ENCODE data around the gene BAZ1B.
A peak's percentile ranks its signal among the peaks of the same experiment; 100 is the strongest.
"Not testable (repeated sequence)": the region's sequence is repeated elsewhere in the genome, so short reads cannot be mapped to it uniquely, and the experiment has no call there.

Gene BAZ1B

DNA sequence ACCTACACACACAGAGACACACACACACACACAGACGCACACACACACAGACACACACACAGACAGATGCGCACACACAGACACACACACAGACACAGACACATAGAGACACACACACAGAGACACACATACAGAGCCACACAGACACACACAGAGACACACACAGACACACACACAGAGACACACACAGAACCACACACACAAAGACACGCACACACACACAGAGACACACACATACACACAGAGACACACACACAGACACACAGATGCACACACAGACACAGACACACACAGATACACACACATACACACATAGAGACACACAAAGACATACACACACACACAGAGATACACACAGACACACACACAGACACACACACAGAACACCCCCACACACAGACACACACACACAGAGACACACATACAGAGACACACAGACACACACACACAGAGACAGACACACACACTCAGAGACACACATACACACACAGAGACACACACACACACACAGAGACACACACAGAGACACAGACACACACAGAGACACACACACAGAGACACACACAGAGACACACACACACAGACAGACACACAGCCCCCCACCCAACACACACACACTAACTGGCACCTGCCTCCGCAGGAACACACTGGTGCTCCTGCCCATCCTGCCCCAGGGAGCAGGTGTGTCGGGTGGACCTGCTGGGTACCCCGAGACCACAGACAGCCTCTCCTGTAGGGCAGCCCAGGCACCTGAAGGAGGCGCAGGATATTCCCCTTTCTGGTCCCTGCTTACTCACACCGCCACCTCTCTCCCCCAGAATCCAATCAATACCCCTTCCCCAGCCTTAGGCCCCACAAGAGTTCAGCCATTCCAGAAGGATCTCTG is 93.9 kb downstream of the BAZ1B start:
- DNase-seq (ENCODE audit: low spot score), result no peak

DNA sequence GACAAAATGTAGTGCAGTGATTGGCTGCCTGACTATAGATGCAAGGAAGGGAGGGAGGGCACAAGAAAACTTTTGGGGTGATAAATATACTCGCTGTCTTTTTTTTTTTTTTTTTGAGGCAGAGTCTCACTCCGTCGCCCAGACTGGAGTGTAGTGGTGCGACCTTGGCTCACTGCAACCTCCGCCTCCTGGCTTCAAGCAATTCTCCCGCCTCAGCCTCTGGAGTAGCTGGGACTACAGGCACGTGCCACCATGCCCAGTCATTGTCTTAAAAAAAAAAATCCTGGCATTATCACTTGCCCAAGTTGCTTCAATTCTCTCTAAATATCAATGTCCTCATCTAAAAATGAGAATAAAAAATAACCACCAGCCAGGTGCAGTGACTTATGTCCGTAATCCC is 96.1 kb downstream of the BAZ1B start:
- no peak for DNase-seq (ENCODE audit: low spot score)

DNA sequence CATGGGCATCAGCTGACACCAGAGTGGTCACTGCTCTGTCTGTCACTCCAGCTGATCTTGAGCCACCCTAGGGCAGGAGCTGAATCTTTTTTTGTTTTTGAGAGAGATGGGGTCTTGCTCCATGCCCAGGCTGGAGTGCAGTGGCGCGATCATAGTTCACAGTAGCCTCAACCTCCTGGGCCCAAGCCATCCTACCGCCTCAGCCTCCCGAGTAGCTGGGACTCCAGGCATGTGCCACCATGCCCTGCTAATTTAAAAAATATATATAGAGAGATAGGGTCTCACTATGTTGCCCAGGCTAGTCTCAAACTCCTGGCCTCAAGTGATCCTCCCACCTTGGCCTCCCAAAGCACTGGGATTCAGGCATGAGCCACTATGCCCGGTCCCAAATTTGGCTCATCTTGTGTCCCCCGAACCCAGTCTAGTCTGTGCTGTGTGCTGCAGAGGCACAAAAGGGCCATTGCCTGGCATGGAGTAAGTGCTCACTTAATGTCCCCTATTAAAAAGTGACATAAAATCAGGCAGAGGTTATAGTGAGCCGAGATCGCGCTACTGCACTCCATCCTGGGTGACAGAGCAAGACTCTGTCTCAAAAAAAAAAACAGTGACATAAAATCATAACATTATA is 96.6 kb downstream of the BAZ1B start:
- no peak for DNase-seq (ENCODE audit: low spot score)

DNA sequence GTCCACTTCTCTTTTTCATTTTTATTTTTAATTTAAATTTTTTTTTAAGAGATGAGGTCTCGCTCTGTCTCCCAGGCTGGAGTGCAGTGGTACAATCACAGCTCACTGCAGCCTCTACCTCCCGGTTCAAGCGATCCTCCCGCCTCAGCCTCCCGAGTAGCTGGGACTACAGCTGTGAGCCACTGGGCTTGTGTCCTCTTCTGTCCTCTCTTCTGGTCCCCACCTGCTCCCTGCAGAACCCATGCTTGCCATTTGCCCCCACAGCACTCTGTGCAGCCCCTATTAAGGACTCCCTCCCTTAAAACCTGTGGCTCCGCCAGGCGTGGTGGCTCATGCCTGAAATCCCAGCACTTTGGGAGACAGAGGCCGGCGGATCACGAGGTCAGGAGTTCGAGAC is 97.6 kb downstream of the BAZ1B start:
- DNase-seq (ENCODE audit: low spot score), result no peak

DNA sequence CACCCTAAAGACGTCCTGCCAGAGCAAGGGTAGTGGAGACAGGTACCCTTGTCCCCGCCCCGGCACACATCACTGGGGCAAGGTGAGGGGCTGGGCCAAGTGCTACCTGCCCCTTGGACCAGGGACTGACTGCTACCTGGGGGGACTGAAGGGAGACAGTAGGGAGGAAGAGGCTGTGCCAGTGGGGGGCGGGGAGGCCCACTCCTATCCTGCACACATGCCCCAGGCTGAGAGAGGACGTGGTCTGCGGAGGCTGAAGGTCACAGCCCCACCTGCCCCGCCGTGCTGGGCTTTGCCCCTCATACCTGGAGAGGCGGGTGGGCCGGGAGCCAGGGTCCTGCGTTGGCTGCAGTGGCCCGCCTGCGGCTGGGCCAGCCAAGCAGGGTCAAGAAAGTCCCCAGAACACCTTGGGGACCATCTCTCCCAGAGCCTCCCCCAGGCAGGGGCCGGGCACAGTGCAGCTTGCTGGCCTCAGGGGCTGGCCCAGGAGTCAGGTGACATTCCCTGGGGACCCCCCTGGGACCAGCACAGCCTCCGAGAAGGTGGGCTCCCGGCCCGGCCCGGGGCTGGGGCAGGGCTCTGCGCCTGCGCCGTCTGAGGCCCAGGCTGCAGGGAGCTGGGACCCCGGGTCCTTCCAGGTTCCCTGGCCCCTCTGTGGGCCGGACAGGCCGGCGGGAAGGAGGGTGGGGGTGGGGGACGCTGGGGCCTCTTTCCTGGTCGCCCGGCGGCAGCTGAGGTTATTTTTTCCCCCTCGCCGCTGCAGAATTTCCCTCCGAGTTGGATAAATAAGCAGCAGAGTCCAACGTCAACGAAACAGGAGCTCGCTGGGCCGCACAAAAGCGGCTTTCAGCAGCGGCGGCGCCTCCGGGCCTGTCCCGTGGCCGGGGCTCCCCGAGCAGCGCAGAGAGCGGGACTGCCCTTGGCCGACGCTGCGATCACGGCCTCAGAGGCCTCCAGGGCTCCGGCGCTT is 98.3 kb downstream of the BAZ1B start:
- DNase-seq (ENCODE audit: low spot score), result no peak

DNA sequence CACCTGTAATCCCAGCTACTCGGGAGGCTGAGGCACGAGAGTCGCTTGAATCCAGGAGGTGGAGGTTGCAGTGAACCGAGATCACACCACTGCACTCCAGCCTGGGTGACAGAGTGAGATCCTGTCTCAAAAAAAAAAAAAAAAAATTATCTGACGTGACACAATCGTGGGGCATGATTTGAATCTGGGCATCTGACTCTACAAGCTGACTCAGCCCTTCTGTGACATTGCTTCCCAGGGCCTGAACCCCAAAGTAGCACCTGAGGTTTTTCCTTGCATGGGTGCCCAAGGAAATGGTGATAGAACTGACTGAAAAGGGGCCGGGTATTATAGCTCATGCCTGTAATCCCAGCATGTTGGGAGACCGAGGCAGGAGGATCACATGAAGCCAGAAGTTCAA is 101.5 kb downstream of the BAZ1B start:
- DNase-seq (ENCODE audit: low spot score), result not testable (repeated sequence)

DNA sequence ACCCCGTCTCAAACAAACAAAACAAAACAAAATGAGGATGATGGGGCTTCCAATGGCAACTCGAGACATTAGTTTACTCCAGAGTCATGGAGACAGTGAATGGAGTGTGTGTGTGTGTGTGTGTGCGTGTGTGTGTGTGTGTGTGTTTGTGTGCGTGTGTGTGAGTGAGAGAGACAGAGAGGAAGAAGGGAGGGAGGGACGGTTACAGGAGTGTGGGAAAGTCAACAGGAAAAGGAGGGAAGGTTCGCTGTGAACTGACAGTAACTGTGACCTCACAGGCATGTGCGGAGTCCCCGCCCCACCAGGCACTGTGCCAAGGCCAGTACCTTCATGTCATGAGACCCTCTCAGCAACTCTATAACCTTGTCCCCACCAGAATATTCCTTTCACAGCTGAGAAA is 102.1 kb downstream of the BAZ1B start:
- DNase-seq (ENCODE audit: low spot score), result not testable (repeated sequence)

DNA sequence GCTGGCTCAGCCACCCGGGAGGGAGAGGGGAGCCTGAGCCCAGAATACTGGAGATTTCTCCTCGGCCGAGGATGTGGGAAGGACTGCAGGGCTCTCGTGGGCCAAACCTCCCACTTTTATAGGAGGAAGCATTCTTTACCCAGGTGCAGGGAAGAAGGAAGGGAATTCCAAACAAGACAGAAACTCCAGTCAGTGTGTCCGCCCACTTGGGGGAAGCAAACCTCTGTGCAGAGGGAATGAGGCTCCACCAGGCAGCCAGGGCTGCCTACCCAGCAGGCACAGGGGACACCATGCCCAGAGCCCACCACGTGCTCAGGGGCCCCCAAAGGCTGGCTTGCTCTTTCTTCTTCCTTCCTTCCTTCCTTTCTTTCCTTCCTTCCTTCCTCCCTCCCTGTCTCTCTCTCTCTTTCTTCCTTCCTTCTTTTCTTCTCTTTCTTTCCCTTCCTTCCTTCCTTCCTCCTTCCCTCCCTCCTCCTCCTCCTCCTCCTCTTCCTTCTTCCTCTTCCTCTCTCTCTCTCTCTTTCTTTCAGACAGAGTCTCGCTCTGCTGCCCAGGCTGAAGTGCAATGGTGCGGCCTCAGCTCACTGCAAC is 103.9 kb downstream of the BAZ1B start:
- DNase-seq (ENCODE audit: low spot score), result no peak

DNA sequence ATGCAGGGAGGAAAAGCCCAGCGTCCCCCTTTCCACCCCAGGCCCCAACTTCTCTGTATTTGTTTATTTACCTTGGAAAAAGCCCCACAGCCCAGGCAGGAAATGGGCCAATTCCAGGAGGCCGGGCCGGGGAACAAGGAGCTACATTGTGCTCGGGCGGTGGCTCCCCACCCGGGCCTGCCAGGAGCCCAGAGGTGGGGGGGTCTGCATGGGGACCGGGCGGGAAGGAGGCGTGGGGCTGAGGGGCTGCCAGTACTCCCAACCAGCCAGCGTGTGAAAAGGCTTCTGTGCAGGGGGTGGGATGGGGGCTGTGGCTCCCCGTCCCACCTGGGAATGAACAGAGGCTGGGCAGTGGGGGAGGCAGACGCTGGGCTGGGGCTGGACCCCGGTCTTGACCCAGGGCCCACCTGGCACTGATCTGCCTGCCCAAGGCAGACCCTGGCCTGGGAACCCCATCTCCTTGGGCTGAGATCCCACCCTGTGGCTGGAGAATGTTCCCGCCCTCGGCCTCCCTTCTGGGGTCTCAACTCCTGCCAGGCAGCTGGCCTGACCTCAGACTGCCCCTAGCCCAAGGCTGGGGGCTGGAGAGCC is 111.5 kb downstream of the BAZ1B start:
- DNase-seq (ENCODE audit: low spot score), result not testable (repeated sequence)

DNA sequence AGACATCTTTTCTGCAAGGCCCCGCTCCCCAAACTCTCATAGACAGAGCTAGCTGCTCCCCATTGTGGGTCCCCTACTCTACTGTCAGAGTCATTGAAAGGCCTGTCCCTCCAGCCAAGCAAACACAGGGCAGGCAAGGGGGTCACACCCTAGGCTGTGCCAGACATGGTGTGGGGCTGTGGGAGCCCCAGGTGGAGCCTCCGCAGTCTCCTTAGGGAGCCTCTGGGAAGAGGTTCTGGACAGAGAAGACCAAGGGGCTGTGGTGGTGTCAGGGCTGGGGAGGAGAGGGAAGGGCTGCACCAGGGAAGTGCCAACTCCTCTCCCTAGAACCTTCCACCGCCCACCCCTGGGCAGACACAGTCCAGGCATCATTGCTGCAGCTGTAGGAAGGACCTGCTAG is 117.2 kb downstream of the BAZ1B start:
- DNase-seq (ENCODE audit: low spot score), result not testable (repeated sequence)

DNA sequence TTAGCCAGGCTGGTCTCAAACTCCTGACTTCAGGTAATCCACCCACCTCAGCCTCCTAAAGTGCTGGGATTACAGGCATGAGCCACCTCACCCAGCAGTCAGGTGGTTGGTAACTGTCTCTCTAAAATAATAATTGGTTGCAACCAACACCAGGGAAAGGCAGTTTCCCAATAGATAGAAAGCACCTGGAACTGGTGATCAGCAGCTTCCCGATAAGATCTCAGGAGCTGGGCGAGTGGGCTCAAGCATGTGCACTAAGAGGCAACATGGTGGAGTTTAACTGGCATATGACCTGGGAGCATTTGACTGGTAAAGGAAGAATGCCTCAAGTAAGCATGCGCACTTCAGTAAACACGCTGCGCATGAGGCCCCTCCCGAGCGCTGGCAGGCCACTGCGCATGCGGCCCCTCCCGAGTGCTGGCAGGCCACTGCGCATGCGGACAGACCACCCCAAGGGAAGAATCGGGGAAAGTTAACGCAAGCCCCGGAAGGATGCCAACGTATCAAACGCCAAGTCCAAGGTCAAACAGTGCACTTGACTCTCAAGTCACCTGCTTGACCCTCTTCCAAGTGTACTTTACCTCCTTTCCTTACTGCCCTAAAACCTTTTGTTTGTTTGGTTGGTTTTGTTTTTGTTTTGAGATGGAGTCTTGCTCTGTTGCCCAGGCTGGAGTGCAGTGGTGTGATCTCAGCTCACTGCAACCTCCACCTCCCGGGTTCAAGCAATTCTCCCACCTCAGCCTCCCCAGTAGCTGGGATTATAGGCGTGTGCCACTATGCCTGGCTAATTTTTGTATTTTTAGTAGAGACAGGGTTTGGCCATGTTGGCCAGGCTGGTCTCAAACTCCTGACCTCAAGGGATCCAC is 122.7 kb downstream of the BAZ1B start:
- DNase-seq (ENCODE audit: low spot score), result peak; percentile 47

DNA sequence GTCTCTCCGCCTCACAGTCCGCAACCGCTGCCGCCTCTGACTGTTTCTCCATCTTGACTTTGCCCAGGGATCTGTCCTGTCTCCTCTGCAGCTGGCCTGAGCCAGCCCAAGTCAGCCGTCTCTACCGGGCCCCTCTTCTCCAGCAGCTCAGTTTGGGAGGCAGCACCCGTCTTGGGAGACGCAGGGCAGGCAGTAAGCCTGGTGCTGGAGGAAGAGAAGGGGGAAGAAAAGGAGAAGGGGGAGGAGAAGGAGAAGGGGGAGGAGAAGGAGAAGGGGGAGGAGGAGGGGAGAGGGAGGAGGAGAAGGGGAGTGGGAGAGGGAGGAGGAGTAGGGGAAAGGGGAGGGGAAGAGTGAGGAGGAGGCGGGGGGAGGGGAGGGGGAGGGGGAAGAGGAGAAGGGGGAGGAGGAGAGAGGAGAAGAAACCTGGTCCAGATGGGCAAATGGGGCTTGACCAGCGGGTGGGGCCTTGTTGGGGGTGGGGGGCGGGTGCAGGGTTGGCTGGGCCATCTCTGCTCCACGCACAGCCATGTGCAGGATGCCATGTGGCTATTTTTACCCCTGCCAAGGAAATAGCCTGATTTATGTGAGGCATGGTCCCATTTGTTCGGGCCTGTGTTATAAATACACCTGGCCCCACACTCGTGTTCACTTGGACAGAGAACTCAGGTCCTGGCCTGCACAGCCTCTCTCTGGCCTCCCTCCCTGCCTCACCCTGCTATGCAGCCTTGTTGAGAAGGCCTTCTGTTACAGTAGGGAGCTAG is 124.4 kb downstream of the BAZ1B start:
- DNase-seq (ENCODE audit: low spot score), result no peak

DNA sequence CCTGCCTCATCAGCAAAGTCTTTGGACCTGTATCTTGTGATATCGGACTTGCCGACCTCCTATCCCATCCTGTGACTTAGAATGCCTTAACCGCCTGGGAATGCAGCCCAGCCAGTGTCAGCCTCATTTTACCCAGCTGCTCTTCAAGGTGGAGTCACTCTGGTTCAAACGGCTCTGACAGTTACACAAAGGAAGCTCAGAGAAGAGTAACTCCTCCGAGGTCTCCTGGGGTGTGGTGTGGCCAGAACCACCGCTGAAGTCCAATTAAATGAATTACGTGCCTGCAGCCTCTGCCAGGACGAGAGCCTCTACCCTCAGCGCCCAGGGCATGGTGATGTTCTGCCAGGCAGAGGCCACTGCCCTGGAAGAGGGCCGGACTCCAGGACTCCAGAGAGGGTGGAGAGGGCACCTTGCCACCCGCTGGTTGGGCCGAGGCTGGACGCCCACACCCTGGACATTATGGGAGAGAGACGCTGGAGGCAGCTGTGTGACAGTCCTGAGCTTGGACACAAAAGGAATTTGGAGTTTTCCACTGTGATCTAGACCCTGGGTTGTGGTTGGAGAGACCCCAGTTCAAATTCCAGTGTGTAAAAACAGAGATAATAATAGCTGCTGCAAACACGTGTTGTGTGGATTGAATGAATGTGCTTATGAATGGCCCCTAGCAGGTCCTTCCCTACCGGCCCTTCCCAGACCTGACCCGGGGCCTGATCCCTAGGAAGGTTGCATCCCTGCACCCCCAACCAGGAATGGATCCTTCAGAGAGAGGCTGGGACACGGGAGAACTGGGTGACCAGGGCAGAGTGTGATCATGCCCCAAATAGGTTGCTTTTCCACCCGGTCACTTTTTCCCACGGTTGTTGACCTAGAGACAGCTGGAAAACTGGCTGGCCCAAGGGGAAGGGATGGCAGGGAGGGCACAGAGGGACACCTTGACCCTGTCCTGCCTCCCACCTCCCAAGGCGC is 126.3 kb downstream of the BAZ1B start:
- DNase-seq (ENCODE audit: low spot score), result no peak

DNA sequence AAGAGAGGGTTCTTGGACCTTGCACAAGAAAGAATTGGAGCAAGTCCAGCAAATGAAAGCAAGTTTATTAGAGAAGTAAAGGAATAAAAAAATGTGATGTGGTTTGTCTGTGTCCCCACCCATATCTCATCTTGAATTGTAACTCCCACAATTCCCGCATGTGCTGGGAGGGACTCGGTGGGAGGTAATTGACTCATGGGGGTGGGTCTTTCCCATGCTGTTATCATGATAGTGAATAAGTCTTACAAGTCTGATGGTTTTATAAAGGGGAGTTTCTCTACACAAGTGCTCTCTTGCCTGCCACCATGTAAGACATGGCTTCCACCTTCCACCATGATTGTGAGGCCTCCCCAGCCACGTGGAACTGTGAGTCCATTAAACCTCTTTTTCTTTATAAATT is 127.7 kb downstream of the BAZ1B start:
- no peak for DNase-seq (ENCODE audit: low spot score)

DNA sequence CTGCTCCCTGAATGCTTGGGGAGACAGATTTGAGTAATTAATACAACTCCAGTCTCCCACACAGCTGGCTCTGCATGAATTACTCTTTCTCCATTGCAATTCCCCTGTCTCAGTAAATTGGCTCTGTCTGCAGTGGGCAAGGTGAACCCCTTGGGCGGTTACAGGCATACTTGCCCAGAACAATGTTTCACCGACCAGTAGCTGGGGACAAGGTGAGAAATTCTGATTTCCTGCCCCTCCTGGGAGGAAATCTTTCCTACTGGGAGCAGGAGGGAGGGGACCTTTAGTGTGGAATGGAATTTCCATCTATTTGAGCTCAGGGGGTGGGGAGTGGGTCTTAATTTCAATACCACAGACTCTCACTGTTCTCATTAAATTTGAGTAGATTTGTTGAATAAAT is 130.7 kb downstream of the BAZ1B start:
- DNase-seq (ENCODE audit: low spot score), result no peak
